Thymus (tissue), 11 donors: ENCODE measurements around the gene LPXN. TPM values are rescaled to one million over a fixed set of nuclear protein-coding genes. Genes with fewer than 3 reads are reported as not detected.

Source experiments
- DNase-seq, 9 donors: peaks; one replicate each; pipeline ENCODE4 v3.0.0-alpha.2; 2013; ENCODE audit warnings: low spot score in 9 of 9, low read depth in 6 of 9, missing footprints in 1 of 9
- H3K27ac ChIP-seq, 2 donors: one replicate each; pipeline ENCODE4 v1.5.1; 2013; ENCODE audit warnings: control low read depth in 1 of 2, low read depth in 1 of 2, low read length in 1 of 2, mild to moderate bottlenecking in 1 of 2, moderate library complexity in 1 of 2
- H3K27me3 ChIP-seq, 2 donors: one replicate each; pipeline ENCODE4 v1.5.1; 2013; ENCODE audit warnings: low read length in 1 of 2; ENCODE audit not compliant: control insufficient read depth in 2 of 2, insufficient read depth in 1 of 2
- H3K36me3 ChIP-seq, 2 donors: one replicate each; pipeline ENCODE4 v1.5.1; 2013; ENCODE audit warnings: low read length in 1 of 2, mild to moderate bottlenecking in 1 of 2, moderate library complexity in 1 of 2; ENCODE audit not compliant: control insufficient read depth in 2 of 2, insufficient read depth in 2 of 2
- H3K4me1 ChIP-seq, 2 donors: one replicate each; pipeline ENCODE4 v1.5.1; 2013; ENCODE audit warnings: low read length in 2 of 2; ENCODE audit not compliant: control insufficient read depth in 2 of 2, insufficient read depth in 2 of 2
- H3K4me3 ChIP-seq, 2 donors: one replicate each; pipeline ENCODE4 v1.5.1; 2013; ENCODE audit warnings: low read length in 2 of 2, control low read depth in 1 of 2, mild to moderate bottlenecking in 1 of 2
- H3K9me3 ChIP-seq, 2 donors: one replicate each; pipeline ENCODE4 v1.5.1; 2013; ENCODE audit warnings: low read length in 1 of 2, mild to moderate bottlenecking in 1 of 2; ENCODE audit not compliant: control insufficient read depth in 2 of 2, insufficient read depth in 1 of 2
- WGBS: extraction: QIAGEN DNeasy Blood & Tissue Kit; methylation state at CpG from one replicate; pipeline ENCODE4 v1.1.7; 2013; 5-methylcytosine and 5-hydroxymethylcytosine counted together
- polyA plus RNA-seq: library from polyadenylated mRNA; stranded (reverse); fragments of 200-250 nt; gene quantifications from one replicate; pipeline ENCODE4 v1.2.3, GENCODE V29; 2013
- total RNA-seq: library from RNA; stranded (reverse); fragments of 120-200 nt; gene quantifications from one replicate; pipeline ENCODE4 v1.2.4, GENCODE V29; 2013
- donor health status: healthy.

LPXN gene
- total and polyA plus RNA-seq, 2 donors: 58.8 to 67.5 TPM

GRCh38 chr11:58509748-58510147, 65.9 kb downstream of the LPXN start:
- H3K4me3 ChIP-seq: no peak overlapping the region
- H3K36me3 ChIP-seq: no peaks in the 10 kb centered on the region
- H3K9me3 ChIP-seq: no peaks in the 10 kb centered on the region
- no peak for DNase-seq
- 86% methylated on average over 1 of the region's 1 CpG for WGBS
- H3K4me1 ChIP-seq: no peaks in the 10 kb centered on the region
- no peak overlapping the region for H3K27ac ChIP-seq
- no peaks in the 10 kb centered on the region for H3K27me3 ChIP-seq

DNA sequence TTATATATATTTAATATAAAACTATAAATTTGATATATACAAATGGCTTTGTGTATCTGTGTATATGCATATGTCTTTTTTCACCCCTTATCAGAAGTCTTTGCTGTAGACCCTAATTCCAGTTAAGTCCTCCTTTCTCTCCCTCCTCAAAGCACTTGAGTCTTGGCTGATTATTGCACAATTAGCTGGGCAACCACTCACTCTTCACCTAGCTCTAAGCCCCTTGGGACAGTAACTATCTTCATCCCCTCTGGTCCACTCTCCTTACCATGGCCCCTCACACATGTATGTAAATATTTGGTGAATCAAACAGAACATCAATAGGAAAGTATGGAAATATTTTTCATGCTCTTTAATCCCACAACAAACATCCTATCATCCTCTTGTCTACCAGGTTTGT, 66.8 kb downstream of the LPXN start:
- Histone ChIP-seq H3K4me3 (no peak overlapping the region), H3K4me1 (no peaks in the 10 kb centered on the region), H3K27me3 (no peaks in the 10 kb centered on the region), H3K9me3 (no peaks in the 10 kb centered on the region), H3K27ac (no peak overlapping the region), H3K36me3 (no peaks in the 10 kb centered on the region)
- DNase-seq: no peak

GRCh38 chr11:58508005-58508404, 67.7 kb downstream of the LPXN start, which contains the start of gene OR5B21:
Gene OR5B21 (minus strand): TSS chr11:58508105. CDS start chr11:58508105, 0 bp downstream.
- Histone ChIP-seq H3K4me1 (no peaks in the 10 kb centered on the region), H3K9me3 (no peaks in the 10 kb centered on the region), H3K27me3 (no peaks in the 10 kb centered on the region), H3K4me3 (no peak within 1 kb of the TSS), H3K36me3 (no peaks in the 10 kb centered on the region), H3K27ac (no peak within 1 kb of the TSS)
- WGBS: 98% methylated on average over 1 of the region's 1 CpG
- no peak for DNase-seq

DNA sequence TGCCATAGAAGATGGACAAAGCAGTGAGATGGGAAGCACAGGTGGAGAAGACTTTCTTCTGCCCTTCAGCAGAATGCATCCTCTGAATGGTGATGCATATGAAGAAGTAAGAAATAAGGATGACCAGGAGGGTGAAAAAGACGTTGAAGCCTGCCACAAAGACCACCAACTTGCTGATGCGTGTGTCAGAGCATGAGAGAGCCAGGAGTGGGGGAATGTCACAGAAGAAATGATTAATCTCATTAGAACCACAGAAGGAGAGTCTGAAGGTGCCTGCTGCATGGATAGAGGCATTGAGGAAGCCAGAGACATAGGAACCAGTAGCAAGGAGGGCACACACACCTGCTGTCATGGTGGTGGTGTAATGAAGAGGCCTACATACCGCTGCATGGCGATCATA, 68.3 kb downstream of the LPXN start:
- Histone ChIP-seq H3K9me3 (no peaks in the 10 kb centered on the region), H3K36me3 (no peaks in the 10 kb centered on the region), H3K4me1 (no peaks in the 10 kb centered on the region), H3K4me3 (no peak overlapping the region), H3K27me3 (no peaks in the 10 kb centered on the region), H3K27ac (no peak overlapping the region)
- DNase-seq: no peak
- 96% methylated on average over 4 of the region's 4 CpGs for WGBS

DNA sequence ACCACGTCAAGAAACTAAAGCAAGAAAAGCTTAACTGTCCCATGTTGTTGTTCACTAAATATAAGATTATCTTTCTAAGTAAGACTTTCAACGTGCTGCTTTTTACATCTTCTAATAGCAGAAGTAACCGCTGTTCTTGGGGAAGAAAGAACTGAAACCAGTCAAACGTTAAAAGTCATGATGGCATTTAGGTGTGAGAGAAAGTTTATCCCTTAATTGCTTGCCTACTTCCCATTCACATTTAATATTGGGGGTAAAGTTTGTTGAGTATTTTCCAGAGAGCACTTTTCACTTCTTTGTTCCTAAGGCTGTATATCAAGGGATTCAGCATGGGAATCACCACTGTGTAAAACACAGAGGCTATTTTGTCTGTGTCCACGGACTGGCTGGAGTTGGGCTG, 68.7 kb downstream of the LPXN start:
- Histone ChIP-seq H3K4me1 (no peaks in the 10 kb centered on the region), H3K4me3 (no peak overlapping the region), H3K27ac (no peak overlapping the region), H3K9me3 (no peaks in the 10 kb centered on the region), H3K27me3 (no peaks in the 10 kb centered on the region), H3K36me3 (no peaks in the 10 kb centered on the region)
- 84% methylated on average over 5 of the region's 5 CpGs for WGBS
- DNase-seq: no peak

DNA sequence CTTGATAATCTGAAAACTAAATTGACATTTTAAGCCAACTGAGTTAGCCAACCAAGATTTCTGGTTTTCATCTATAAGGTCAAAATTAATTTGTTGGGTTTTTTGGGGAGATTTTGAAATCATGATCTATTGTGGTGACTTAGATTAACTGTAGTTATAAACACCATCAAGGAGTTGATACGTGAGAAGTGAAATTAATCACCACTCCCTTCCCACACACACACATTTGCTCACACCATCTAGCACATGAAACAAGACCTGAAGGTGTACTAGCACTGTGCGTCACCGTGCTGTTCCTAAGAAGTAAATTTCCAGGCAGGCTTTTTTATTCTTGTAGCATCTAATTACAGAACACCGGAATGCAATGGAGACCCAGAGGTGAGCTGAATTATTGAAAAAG, 69.8 kb downstream of the LPXN start:
- no peaks in the 10 kb centered on the region for H3K4me1 ChIP-seq
- H3K36me3 ChIP-seq: no peaks in the 10 kb centered on the region
- 92% methylated on average over 4 of the region's 4 CpGs for WGBS
- DNase-seq: no peak
- no peak overlapping the region for H3K4me3 ChIP-seq
- no peaks in the 10 kb centered on the region for H3K27me3 ChIP-seq
- H3K27ac ChIP-seq: no peak overlapping the region
- no peaks in the 10 kb centered on the region for H3K9me3 ChIP-seq

GRCh38 chr11:58504232-58504631, 71.4 kb downstream of the LPXN start:
- no peak overlapping the region for H3K4me3 ChIP-seq
- WGBS: 95% methylated on average over 6 of the region's 6 CpGs
- H3K9me3 ChIP-seq: no peaks in the 10 kb centered on the region
- no peaks in the 10 kb centered on the region for H3K4me1 ChIP-seq
- no peak for DNase-seq
- no peak overlapping the region for H3K27ac ChIP-seq
- H3K27me3 ChIP-seq: no peaks in the 10 kb centered on the region
- H3K36me3 ChIP-seq: no peaks in the 10 kb centered on the region

- Histone ChIP-seq H3K9me3 (no peaks in the 10 kb centered on the region), H3K36me3 (no peaks in the 10 kb centered on the region), H3K27me3 (no peaks in the 10 kb centered on the region), H3K4me3 (no peak overlapping the region), H3K4me1 (peaks cover 2% of the 10 kb centered on the region in 2 donors), H3K27ac (no peak overlapping the region)
- WGBS: 93% methylated on average over 4 of the region's 4 CpGs
- no peak for DNase-seq
Observed at GRCh38 chr11:58503361-58503856, 72.2 kb downstream of the LPXN start.

- Histone ChIP-seq H3K4me3 (no peak overlapping the region), H3K9me3 (no peaks in the 10 kb centered on the region), H3K27me3 (no peaks in the 10 kb centered on the region), H3K36me3 (no peaks in the 10 kb centered on the region), H3K4me1 (peaks cover 5 to 9% of the 10 kb centered on the region in 2 donors), H3K27ac (no peak overlapping the region)
- DNase-seq: no peak
Observed at GRCh38 chr11:58502004-58502403, 73.7 kb downstream of the LPXN start.

DNA sequence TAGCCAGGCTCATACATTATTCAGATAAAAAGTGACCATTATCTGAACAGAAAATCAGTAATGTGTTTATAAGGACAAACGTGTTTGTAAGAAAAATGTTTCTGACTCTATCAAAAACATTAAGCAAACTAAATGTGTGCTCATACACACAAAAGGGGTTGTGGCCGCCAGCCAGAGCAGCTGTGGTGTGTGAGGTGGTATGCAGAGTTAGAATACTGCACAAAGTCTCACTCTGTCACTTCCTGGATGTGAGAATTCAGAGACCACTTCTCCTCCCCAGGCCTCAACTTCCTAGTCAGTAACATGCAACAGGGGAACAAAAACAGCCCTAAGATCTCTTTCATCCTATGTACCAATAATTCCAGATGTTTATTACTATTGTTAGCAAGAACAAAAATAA, 77.2 kb downstream of the LPXN start:
- no peaks in the 10 kb centered on the region for H3K27me3 ChIP-seq
- DNase-seq: peak in 2 of 9 donors; percentile 20 to 57
- peaks cover 5 to 9% of the 10 kb centered on the region in 2 donors for H3K4me1 ChIP-seq
- no peaks in the 10 kb centered on the region for H3K36me3 ChIP-seq
- 33% methylated on average over 2 of the region's 2 CpGs for WGBS
- no peaks in the 10 kb centered on the region for H3K9me3 ChIP-seq
- H3K4me3 ChIP-seq: no peak overlapping the region
- H3K27ac ChIP-seq: peak overlapping the region; percentile 20 to 61
